OCI-LY3 (cell line): ENCODE data around the gene MMEL1.

Experiments used
- CTCF ChIP-seq: fragments of 200-600, 300-600 bp; sonication (generic); IDR thresholded peaks from 2 replicates; pipeline ENCODE4 v1.5.1; 2014; ENCODE audit warnings: antibody characterized with exemption, low read length, low read depth
- EZH2phosphoT487 ChIP-seq: fragments of 200-600 bp; shearing (Covaris generic); IDR thresholded peaks from 2 replicates; pipeline ENCODE4 v1.6.1; 2018; ENCODE audit warnings: antibody characterized with exemption, mixed run types, low read depth

GRCh38 chr1:2571348-2571747 lies 61.5 kb downstream of the MMEL1 start:
- TF ChIP-seq CTCF (no peak), EZH2phosphoT487 (no peak)
